GM15510 (cell line): ENCODE data around the gene CDC27.

Experiments
- POLR2A ChIP-seq: IDR thresholded peaks from 3 replicates; pipeline ENCODE4 v1.6.1; 2011; ENCODE audit warnings: borderline replicate concordance; ENCODE audit not compliant: insufficient read length; ENCODE audit errors: extremely low read depth

CDC27 gene, protein sequence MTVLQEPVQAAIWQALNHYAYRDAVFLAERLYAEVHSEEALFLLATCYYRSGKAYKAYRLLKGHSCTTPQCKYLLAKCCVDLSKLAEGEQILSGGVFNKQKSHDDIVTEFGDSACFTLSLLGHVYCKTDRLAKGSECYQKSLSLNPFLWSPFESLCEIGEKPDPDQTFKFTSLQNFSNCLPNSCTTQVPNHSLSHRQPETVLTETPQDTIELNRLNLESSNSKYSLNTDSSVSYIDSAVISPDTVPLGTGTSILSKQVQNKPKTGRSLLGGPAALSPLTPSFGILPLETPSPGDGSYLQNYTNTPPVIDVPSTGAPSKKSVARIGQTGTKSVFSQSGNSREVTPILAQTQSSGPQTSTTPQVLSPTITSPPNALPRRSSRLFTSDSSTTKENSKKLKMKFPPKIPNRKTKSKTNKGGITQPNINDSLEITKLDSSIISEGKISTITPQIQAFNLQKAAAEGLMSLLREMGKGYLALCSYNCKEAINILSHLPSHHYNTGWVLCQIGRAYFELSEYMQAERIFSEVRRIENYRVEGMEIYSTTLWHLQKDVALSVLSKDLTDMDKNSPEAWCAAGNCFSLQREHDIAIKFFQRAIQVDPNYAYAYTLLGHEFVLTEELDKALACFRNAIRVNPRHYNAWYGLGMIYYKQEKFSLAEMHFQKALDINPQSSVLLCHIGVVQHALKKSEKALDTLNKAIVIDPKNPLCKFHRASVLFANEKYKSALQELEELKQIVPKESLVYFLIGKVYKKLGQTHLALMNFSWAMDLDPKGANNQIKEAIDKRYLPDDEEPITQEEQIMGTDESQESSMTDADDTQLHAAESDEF

DNA sequence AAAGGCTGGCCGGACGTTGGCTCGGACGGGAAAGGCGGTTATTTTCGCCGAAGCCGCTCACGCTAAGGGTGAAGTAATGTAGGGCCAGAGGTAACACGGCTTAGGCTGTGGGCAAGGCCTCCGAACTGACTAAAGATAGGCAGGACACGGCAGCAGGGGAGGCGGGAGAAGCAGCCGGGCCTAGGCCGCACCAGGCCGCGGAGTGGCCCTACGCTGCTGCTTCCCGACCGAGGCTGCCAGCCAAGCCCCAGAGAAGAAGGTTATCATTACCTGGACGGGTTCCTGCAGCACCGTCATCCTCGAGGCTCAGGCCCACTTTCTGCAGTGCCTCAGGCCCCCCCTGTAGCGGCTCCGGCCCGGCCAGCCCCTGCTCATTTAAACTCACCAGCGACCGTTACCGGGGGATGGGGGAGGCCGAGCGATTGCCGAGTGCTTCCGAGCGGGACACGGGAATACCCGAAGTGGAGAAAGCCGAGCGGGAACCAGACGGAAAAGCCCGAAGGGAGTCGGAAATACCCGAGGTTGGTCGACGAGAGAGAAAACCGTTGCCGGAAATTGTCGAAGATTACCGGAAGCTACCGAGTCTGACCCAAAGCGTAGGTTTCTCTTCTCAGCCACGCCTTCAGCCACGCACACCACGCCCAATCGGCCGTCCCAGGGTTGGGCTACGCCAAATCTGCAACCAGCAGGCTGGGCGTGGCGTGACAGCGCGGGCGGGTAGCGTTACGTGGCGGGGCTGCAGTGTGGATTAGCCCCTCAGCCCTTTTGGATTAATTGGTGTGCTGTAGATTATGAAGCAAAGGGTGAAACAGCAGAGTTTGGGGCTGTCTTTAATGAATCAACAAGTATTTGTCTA is at the start of gene CDC27:
CDC27 (minus strand) TSS at position 420 of the 856 bp plus-strand sequence; CDS start at position 297, 123 bp downstream.
- peak; percentile 63 for TF ChIP-seq POLR2A

DNA sequence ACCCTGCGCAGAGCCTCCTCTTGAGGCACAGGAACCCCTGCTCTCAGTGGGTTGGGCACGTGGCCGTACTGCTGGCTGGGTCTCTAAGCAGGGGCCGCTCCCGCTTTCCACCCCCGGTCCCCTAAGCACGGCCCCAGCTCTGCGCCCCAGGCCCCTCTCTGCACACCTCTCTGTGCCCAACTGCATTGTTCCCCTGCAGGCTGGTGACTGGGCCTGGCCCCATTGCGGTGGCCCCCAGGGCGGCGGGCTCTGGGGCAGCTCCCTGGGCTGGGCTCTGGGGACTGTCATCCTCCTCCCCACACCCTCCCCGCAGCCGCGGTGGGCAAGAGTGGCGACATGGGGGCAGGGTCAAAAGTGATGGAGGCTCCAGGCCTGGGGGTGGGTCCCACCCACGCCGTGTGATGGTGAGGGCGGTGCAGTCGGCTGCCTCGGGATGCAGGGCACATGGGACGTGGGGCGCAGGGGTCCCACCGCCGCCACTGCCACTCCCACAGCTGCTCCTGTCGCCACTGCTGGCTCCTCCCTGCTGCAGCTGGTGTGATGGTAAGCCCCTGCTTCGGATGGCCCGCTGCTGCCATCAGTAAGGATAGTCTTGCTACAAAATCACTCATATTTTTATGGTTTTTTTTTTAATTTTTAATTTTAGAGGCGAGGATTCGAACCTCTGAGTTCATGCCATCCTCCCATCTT is 49.4 kb upstream of the CDC27 start:
- TF ChIP-seq POLR2A: no peak

DNA sequence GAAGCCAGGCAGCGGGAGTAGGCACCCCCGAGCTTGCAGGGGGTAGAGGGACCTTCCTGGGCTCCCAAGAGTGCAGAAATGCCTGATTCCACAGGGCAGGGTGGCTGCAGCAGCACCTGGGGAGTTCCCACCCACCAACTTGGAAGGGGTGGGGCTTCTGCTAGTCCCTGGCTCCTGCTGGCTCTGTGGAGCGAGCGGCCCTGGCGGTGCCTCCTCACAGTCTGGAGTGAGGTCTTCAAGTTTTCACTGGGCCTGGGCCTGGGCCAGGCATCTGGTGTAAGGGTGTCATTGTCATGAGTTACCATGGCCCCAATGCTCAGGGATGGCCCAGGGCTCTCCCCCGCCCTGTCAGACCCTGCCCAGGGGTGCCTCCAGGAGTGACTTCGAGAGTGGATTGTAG is 48.7 kb upstream of the CDC27 start:
- no peak for TF ChIP-seq POLR2A

GRCh38 chr17:47235923-47236322 is 46.8 kb upstream of the CDC27 start:
- no peak for TF ChIP-seq POLR2A

GRCh38 chr17:47235506-47235905 is 46.4 kb upstream of the CDC27 start:
- no peak for TF ChIP-seq POLR2A

GRCh38 chr17:47232465-47232864 is 43.4 kb upstream of the CDC27 start:
- TF ChIP-seq POLR2A: no peak

DNA sequence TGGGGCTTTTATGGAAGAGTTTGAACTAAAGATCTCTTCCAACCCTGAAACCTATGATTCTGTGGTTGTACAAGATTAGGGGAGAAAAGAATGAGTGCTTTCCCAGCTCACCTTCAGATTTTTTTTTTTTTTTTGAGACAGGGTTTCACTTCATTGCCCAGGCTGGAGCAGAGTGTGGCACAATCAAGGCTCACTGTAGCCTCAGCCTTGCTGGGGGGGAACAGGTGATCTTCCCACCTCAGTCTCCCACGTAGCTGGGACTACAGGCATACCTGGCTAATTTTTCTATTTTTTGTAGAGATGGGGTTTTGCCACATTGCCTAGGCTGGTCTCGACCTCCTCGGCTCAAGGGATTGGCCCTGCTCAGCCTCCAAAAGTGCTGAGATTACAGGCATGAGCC is 42.8 kb upstream of the CDC27 start:
- TF ChIP-seq POLR2A: no peak

GRCh38 chr17:47231334-47231733 is 42.2 kb upstream of the CDC27 start:
- TF ChIP-seq POLR2A: no peak

DNA sequence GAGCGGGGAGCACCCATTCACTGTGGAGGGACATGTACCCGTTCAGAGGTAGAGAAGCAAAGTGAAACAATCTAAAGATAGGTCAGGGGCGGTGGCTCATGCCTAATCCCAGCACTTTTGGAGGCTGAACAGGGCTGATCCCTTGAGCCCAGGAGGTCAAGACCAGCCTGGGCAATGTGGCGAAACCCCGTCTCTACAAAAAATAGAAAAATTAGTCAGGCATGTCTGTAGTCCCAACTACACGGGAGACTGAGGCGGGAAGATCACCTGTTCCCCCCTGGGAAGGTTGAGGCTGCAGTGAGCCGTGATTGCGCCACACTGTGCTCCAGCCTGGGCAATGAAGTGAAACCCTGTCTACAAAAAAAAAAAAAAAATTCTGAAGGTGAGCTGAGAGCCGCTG is 41.8 kb upstream of the CDC27 start:
- TF ChIP-seq POLR2A: no peak

DNA sequence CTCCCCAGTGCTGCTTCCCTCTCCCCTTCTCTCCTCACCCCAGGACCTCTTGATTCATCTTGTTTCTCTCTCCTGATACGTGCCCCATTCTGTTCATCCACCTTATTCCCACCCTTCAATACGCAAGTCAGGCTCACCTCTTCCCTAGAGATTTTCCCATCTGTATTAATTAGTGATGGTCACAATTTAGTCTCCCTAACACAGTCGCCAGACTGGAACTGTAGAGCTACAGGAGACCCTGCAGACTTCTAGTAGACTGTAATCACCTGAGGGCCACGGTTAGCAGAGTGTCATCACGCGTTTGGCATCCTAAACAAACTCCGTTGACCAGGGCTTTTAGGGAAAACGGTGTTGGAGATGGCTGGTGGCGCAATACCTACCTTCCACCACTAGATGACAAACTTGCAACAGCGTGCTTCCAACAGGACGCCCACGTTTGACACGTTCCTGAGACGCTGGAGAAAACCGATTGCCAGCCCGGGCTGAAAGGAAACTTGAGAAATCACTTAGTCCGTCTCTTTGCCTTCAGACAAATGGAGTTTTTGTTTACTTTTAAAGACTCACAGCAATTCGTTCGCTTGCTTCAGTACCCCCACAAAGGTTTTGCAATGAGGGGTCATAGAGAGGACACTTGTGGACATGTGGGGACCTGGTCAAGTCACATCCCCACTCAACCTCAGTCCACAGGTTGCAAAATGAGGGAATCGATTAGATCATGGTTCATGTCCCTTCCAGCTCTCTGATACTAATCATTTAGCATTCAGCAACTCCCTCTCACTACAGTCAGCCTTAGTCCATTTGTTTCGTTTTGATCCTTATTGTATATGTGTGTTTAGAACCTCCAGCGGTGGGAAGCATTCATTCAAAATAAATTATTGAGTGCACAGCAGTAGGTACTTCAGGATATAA is 40.7 kb upstream of the CDC27 start:
- no peak for TF ChIP-seq POLR2A

- TF ChIP-seq POLR2A: no peak
These were observed 38.8 kb upstream of the CDC27 start for GRCh38 chr17:47227862-47228261.

- TF ChIP-seq POLR2A: no peak
These were observed 37.0 kb upstream of the CDC27 start for GRCh38 chr17:47225911-47226688.
